RWPE2 (cell line): ENCODE data around the gene TXNL4A.
"Not testable (repeated sequence)": the region's sequence is repeated elsewhere in the genome, so short reads cannot be mapped to it uniquely, and the experiment has no call there.

Source experiments
- ATAC-seq: fragments of 200-7000 bp; cut with Tn5 transposase; 3 replicates; pipeline ENCODE4 v1.9.1; 2021; ENCODE audit warnings: low read depth
- DNase-seq: peaks from one replicate; pipeline ENCODE4 v3.0.0-alpha.2; 2020; ENCODE audit warnings: low spot score
- H3K27ac ChIP-seq: fragments of 450-650 bp; 2 replicates; pipeline ENCODE4 v1.5.1; 2017; ENCODE audit warnings: mild to moderate bottlenecking; ENCODE audit not compliant: poor library complexity, severe bottlenecking
- H3K27me3 ChIP-seq: fragments of 250-450 bp; sonication (Bioruptor Pico); 2 replicates; pipeline ENCODE4 v1.5.1; 2021; ENCODE audit warnings: mild to moderate bottlenecking, moderate library complexity; ENCODE audit not compliant: insufficient read depth, poor library complexity, severe bottlenecking
- H3K36me3 ChIP-seq: fragments of 250-450 bp; sonication (Bioruptor Pico); 2 replicates; pipeline ENCODE4 v1.5.1; 2020; ENCODE audit warnings: low read depth, mild to moderate bottlenecking, moderate library complexity
- H3K4me1 ChIP-seq: fragments of 250-450 bp; sonication (Bioruptor Pico); 2 replicates; pipeline ENCODE4 v1.5.1; 2021; ENCODE audit warnings: mild to moderate bottlenecking, moderate library complexity; ENCODE audit not compliant: insufficient read depth, poor library complexity, severe bottlenecking
- H3K4me3 ChIP-seq: fragments of 250-450 bp; sonication (Bioruptor Pico); 2 replicates; pipeline ENCODE4 v1.5.1; 2021; ENCODE audit warnings: mild to moderate bottlenecking, moderate library complexity; ENCODE audit not compliant: severe bottlenecking
- H3K9me3 ChIP-seq: fragments of 250-450 bp; sonication (Bioruptor Pico); 2 replicates; pipeline ENCODE4 v1.5.1; 2021; ENCODE audit warnings: mild to moderate bottlenecking, moderate library complexity; ENCODE audit not compliant: severe bottlenecking
- TF ChIP-seq, protein P1 (sequence below): fragments of 450-650 bp; IDR thresholded peaks from one replicate; pipeline ENCODE4 v1.5.1; 2017; ENCODE audit warnings: mild to moderate bottlenecking, moderate library complexity; ENCODE audit not compliant: poor library complexity, severe bottlenecking

TXNL4A gene

DNA sequence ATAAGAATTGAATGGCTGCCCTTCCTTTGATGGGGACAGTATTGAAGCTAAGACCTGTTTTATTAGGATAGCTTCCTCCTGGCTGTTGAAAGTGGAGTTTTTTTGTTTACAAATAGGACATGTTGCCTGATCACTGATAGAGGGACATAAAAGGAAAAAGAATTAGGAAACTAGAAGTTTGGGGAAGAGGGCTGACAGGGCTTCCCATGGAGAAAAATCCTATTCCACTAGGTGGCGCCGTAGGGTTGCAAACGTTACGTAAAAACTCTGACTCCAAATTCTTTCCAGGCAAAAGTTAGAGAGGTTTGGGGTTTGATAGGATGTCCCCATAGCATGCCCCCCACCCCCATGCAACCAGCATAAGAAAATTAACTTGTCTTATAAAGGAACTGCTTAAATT is 34.8 kb upstream of the TXNL4A start:
- H3K9me3 ChIP-seq: peaks cover 17% of the 10 kb centered on the region
- H3K27ac ChIP-seq: no peak overlapping the region
- H3K4me1 ChIP-seq: no peaks in the 10 kb centered on the region
- no peak overlapping the region for H3K4me3 ChIP-seq
- TF ChIP-seq, protein P1, sequence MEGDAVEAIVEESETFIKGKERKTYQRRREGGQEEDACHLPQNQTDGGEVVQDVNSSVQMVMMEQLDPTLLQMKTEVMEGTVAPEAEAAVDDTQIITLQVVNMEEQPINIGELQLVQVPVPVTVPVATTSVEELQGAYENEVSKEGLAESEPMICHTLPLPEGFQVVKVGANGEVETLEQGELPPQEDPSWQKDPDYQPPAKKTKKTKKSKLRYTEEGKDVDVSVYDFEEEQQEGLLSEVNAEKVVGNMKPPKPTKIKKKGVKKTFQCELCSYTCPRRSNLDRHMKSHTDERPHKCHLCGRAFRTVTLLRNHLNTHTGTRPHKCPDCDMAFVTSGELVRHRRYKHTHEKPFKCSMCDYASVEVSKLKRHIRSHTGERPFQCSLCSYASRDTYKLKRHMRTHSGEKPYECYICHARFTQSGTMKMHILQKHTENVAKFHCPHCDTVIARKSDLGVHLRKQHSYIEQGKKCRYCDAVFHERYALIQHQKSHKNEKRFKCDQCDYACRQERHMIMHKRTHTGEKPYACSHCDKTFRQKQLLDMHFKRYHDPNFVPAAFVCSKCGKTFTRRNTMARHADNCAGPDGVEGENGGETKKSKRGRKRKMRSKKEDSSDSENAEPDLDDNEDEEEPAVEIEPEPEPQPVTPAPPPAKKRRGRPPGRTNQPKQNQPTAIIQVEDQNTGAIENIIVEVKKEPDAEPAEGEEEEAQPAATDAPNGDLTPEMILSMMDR: no peak
- H3K36me3 ChIP-seq: no peaks in the 10 kb centered on the region
- DNase-seq (no peak), ATAC-seq (no peak)
- no peaks in the 10 kb centered on the region for H3K27me3 ChIP-seq

DNA sequence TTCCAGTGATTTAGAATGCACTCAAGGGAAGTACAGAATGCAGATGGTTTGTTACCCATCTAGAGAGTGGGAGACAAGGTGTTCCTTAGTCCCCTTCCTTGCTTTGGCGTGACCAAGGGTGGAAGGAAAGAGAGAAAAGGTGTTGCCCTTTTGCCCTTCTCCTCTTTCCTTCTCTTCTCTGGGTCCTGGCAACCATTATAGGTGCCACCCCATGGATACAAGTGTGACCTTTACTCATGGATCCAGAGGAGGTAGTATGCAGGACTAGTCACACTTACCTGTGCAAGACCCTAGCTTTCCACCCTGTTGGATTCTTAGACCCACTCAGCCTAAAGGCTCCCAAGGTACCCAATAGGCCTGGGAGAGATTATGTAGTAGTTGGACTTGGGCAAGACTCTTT is 34.2 kb upstream of the TXNL4A start:
- TF ChIP-seq, protein P1: no peak
- H3K4me1 ChIP-seq: no peaks in the 10 kb centered on the region
- no peaks in the 10 kb centered on the region for H3K27me3 ChIP-seq
- peaks cover 17% of the 10 kb centered on the region for H3K9me3 ChIP-seq
- DNase-seq (no peak), ATAC-seq (no peak)
- no peak overlapping the region for H3K27ac ChIP-seq
- no peak overlapping the region for H3K4me3 ChIP-seq
- no peaks in the 10 kb centered on the region for H3K36me3 ChIP-seq

DNA sequence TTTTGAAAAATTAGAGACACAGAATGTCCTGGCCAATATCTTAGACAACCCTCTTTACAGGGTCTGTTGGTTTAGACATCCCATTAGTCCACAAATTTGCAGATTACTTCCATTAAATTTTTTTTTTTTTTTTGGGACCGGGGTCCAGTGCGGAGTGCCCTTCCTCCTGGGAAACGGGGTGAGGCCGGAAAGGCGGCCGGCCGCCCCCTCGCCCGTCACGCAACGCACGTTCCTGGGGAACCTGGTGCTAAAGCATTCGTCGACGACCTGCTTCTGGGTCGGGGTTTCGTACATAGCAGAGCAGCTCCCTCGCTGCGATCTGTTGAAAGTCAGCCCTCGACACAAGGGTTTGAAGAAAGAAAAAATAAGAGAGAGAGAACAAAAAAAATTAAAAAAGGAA is 24.4 kb upstream of the TXNL4A start:
- ATAC-seq: no peak
- H3K36me3 ChIP-seq: no peaks in the 10 kb centered on the region
- no peaks in the 10 kb centered on the region for H3K9me3 ChIP-seq
- no peak overlapping the region for H3K27ac ChIP-seq
- H3K27me3 ChIP-seq: no peaks in the 10 kb centered on the region
- no peak overlapping the region for H3K4me3 ChIP-seq
- no peak for DNase-seq
- H3K4me1 ChIP-seq: peaks cover 7% of the 10 kb centered on the region
- TF ChIP-seq, protein P1: no peak

GRCh38 chr18:80011496-80012137 is 23.3 kb upstream of the TXNL4A start:
- not testable (repeated sequence) for H3K9me3 ChIP-seq, H3K4me3 ChIP-seq, H3K27me3 ChIP-seq, H3K27ac ChIP-seq, H3K36me3 ChIP-seq, ATAC-seq, DNase-seq, H3K4me1 ChIP-seq

DNA sequence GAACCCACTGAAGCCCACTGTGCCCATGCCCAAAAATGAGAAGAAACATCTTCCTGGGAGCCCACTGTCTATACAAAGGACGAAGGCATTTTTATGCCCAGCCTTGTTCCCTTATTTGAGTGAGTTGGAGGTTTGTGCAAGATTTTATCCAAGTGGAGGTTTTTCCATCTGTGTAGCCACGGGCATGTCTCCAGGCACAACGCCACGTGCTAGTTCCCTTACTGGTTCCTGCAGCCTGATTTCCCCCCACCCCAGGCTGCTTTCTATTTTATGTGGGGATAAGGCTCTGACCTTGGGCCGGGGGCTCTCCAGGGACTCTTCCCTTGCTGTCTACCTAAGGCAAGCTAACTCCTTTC is 22.2 kb upstream of the TXNL4A start:
- H3K27ac ChIP-seq: peak overlapping the region; percentile 29
- ATAC-seq: no peak
- no peak overlapping the region for H3K4me3 ChIP-seq
- no peak for DNase-seq
- peaks cover 7% of the 10 kb centered on the region for H3K4me1 ChIP-seq
- TF ChIP-seq, protein P1: no peak
- H3K9me3 ChIP-seq: no peaks in the 10 kb centered on the region
- no peaks in the 10 kb centered on the region for H3K36me3 ChIP-seq
- H3K27me3 ChIP-seq: no peaks in the 10 kb centered on the region
